ENCODE measurements around the gene ARPC5. TPM values are rescaled to one million over a fixed set of nuclear protein-coding genes. Genes with fewer than 3 reads are reported as not detected.

Gene ARPC5
- total RNA-seq, 2 donors from 2014 or later = 79.1 to 80.1 TPM

DNA sequence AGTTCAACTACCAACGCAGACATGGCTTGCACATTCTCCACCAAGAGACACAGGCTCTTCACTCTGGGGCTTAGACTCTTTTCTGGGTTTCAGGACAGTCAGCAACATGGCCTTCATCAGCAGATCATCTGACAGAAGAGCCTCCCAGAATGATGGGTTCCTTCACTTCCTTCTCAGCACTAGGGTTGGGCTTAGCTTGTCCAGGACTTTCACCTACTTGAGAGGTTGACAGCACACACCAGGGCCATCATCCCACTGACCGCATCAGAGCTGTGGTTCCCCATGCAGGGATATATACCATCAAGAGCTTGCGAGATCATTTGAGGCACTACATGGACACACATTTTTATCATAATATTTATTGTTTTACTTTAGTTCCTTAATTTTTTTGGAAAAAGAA lies 34.9 kb downstream of the ARPC5 start:
- no peaks in the 10 kb centered on the region for H3K9me3 Mint-ChIP-seq
- no peak overlapping the region for H3K4me3 Mint-ChIP-seq
- H3K4me1 Mint-ChIP-seq (ENCODE audit: low read depth) = peaks cover 9% of the 10 kb centered on the region
- no peak for ATAC-seq (replicated peaks in 1 of 2)
- peaks cover 5% of the 10 kb centered on the region for H3K27me3 Mint-ChIP-seq (ENCODE audit: low read depth)
- no peak overlapping the region for H3K27ac Mint-ChIP-seq
- no peak for DNase-seq
- peaks cover 0 to 1% of the 10 kb centered on the region in 2 donors for H3K36me3 Mint-ChIP-seq (ENCODE audit: insufficient read depth in 2 of 2)

DNA sequence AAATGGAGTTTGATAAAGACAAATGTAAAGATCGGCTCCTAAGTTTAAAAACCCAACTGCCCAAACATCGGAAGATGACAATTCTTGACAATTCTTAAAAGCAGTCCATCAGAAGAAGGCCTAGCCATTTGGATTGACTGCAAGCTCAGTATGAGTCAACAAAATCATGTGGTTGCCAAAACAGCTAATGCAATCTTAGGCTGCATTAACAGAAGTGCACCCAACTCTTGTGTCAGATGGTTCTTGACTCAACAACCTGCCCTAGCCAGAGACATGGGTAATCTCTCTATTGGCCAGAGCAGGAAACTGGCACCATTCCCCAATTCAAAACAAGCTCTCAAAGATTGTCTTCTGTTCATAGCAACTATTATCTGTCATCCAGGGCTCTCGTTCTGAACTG lies 35.4 kb downstream of the ARPC5 start:
- ATAC-seq (replicated peaks in 1 of 2) (peak in 1 of 2 donors; percentile 60), DNase-seq (no peak)
- Mint-ChIP-seq H3K4me1 (ENCODE audit: low read depth) (peaks cover 9% of the 10 kb centered on the region), H3K9me3 (no peaks in the 10 kb centered on the region), H3K36me3 (ENCODE audit: insufficient read depth in 2 of 2) (peaks cover 0 to 1% of the 10 kb centered on the region in 2 donors), H3K27ac (no peak overlapping the region), H3K27me3 (ENCODE audit: low read depth) (peaks cover 5% of the 10 kb centered on the region), H3K4me3 (no peak overlapping the region)

DNA sequence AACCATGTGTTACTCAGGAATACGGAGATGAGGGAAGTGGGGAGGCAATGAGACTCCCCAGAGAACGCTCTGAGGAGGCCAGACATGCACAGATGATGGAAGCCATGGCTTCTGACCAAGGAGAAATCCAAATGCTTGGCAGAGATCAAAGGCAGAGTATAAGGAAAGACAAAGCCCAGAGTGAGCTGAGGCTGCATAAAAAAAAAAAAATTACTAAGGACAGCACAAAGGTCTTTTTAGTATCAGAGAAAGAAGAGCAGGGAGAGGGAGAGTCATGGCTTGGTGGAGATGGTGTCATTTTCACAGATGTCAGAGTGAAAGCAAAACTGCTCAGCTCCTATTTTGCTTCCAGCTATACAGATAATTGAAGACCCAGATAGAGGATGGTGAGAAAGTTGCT lies 37.2 kb downstream of the ARPC5 start:
- H3K27ac Mint-ChIP-seq = peak overlapping the region; percentile 11
- H3K36me3 Mint-ChIP-seq (ENCODE audit: insufficient read depth in 2 of 2) = peaks cover 0 to 1% of the 10 kb centered on the region in 2 donors
- ATAC-seq (replicated peaks in 1 of 2) (peak; percentile 44 to 58), DNase-seq (no peak)
- peak overlapping the region in 1 of 2 donors; percentile 27 for H3K4me3 Mint-ChIP-seq
- H3K27me3 Mint-ChIP-seq (ENCODE audit: low read depth) = peaks cover 5% of the 10 kb centered on the region
- peaks cover 14% of the 10 kb centered on the region for H3K4me1 Mint-ChIP-seq (ENCODE audit: low read depth)
- no peaks in the 10 kb centered on the region for H3K9me3 Mint-ChIP-seq

DNA sequence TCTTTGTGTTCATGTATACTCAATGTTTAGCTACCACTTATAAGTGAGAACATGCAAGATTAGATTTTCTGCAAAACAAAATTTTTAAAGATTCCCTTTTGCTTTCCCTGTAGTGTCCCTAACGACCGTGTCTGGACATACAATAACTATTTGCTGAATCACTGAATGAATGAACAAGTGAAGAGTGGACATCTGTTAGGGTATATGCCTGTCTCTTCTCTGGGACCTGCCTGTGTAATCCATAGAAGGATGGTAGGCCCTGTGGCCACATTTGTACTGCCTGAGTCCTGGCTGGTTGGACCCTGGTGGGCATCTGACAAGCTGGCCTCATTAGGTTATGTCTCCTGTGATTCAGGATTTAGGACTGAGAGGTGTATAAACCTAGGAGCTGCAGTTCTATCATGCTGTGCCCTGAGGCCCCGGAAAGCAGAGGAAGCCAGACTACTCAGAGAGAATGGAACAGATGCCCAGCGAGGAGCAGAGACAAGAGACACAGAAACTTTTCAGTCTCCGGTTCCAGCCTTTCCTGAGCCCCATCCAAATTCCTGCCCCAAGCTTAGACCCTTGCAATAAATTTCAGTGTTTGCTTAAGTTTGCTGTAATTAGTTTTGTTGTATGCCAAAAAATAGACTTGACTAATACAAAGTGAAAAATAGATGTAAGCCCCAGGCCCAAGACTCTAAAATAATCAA lies 37.8 kb downstream of the ARPC5 start:
- H3K4me1 Mint-ChIP-seq (ENCODE audit: low read depth) = peaks cover 20% of the 10 kb centered on the region
- H3K27ac Mint-ChIP-seq = peak overlapping the region; percentile 11
- peaks cover 0 to 1% of the 10 kb centered on the region in 2 donors for H3K36me3 Mint-ChIP-seq (ENCODE audit: insufficient read depth in 2 of 2)
- DNase-seq = no peak
- no peak for ATAC-seq (replicated peaks in 1 of 2)
- H3K27me3 Mint-ChIP-seq (ENCODE audit: low read depth) = peaks cover 5% of the 10 kb centered on the region
- H3K4me3 Mint-ChIP-seq = peak overlapping the region in 1 of 2 donors; percentile 27
- H3K9me3 Mint-ChIP-seq = no peaks in the 10 kb centered on the region

DNA sequence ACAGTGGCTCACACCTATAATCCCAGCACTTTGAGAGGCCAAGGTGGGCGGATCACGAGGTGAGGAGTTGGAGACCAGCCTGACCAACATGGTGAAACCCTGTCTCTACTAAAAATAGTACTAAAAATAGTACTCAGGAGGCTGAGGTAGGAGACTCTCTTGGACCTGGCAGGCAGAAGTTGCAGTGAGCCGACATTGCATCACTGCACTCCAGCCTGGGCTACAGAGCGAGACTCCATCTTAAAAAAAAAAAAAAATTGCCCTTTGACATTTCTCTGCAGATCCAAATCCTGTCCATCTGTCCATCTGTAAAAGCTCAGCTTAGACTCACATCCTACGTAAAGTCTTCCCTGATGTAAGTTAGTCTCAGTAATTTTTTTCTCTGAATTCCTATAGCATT lies 39.1 kb downstream of the ARPC5 start:
- ATAC-seq (replicated peaks in 1 of 2) = no peak
- H3K9me3 Mint-ChIP-seq = no peaks in the 10 kb centered on the region
- no peak overlapping the region for H3K27ac Mint-ChIP-seq
- no peak overlapping the region for H3K4me3 Mint-ChIP-seq
- H3K27me3 Mint-ChIP-seq (ENCODE audit: low read depth) = no peaks in the 10 kb centered on the region
- H3K36me3 Mint-ChIP-seq (ENCODE audit: insufficient read depth in 2 of 2) = peaks cover 0 to 1% of the 10 kb centered on the region in 2 donors
- H3K4me1 Mint-ChIP-seq (ENCODE audit: low read depth) = peaks cover 30% of the 10 kb centered on the region
- no peak for DNase-seq

DNA sequence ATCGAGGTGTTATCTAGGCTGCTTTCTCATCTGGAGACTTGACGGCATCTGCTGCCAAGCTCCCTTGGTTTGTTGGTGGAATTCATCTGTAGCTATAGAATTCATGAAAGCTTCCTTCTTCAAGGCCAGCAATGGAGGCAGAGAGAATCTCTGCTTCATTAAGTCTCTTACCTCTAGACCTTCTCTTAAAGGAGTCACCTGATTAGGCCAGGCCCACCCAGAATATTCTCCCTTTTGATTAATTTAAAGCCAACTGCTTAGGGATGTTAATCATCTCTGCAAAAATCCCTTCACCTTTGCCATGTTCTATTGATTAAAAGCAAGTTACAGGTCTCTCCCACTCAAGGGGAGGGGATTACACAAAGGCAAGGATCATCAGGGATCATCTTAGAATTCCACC lies 40.0 kb downstream of the ARPC5 start:
- no peak overlapping the region for H3K27ac Mint-ChIP-seq
- no peaks in the 10 kb centered on the region for H3K27me3 Mint-ChIP-seq (ENCODE audit: low read depth)
- DNase-seq (no peak), ATAC-seq (replicated peaks in 1 of 2) (no peak)
- no peak overlapping the region for H3K4me3 Mint-ChIP-seq
- no peaks in the 10 kb centered on the region for H3K36me3 Mint-ChIP-seq (ENCODE audit: insufficient read depth in 2 of 2)
- H3K9me3 Mint-ChIP-seq = no peaks in the 10 kb centered on the region
- peaks cover 40% of the 10 kb centered on the region for H3K4me1 Mint-ChIP-seq (ENCODE audit: low read depth)

DNA sequence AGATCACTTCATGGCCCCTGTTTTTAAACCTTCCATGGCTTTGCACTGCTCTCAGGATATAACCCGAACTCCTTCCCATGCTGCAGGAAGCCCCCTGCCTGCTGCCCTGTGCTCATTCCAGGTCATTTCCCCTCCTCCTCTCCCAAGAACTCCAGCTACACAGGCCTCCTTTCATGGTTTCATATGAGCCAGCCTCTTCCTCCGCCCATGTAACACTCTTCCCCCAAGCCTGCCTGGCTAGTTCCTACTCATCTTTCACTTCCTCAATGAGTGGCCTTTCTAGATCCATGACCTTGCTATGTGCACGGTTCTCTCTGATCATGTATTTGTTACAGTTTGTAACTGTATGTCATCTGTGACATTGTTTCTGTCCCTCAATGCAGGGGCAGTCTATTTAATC lies 42.2 kb downstream of the ARPC5 start:
- Mint-ChIP-seq H3K27me3 (ENCODE audit: low read depth) (no peaks in the 10 kb centered on the region), H3K27ac (no peak overlapping the region), H3K4me1 (ENCODE audit: low read depth) (peaks cover 56% of the 10 kb centered on the region)

DNA sequence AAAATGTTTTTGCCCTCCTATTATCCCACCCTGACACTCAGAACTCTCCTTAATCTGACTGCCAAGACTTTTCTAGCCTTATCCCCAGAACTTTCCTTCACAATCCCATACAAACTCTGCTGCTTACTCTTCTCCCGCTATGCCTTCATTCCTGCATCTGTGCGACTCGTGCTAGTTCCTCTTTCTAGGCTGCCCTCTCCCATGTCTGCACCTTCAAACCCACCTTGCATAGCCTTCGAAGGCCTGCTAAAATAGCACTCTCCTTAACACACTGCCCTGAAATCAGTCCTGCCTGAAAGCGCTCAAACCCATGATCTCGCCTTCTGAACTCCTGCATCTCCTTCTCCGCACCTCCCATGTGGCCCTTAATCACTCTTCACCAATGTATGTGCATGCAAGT lies 42.9 kb downstream of the ARPC5 start:
- H3K9me3 Mint-ChIP-seq = no peaks in the 10 kb centered on the region
- no peaks in the 10 kb centered on the region for H3K36me3 Mint-ChIP-seq (ENCODE audit: insufficient read depth in 2 of 2)
- H3K27ac Mint-ChIP-seq = no peak overlapping the region
- ATAC-seq (replicated peaks in 1 of 2) (no peak), DNase-seq (no peak)
- H3K4me1 Mint-ChIP-seq (ENCODE audit: low read depth) = peaks cover 51% of the 10 kb centered on the region
- H3K27me3 Mint-ChIP-seq (ENCODE audit: low read depth) = no peaks in the 10 kb centered on the region
- H3K4me3 Mint-ChIP-seq = no peak overlapping the region

More for the DNA sequence above, 42.2 kb downstream of the ARPC5 start:
- peak overlapping the region in 1 of 2 donors; percentile 2 for H3K4me3 Mint-ChIP-seq
- H3K36me3 Mint-ChIP-seq (ENCODE audit: insufficient read depth in 2 of 2) = no peaks in the 10 kb centered on the region
- H3K9me3 Mint-ChIP-seq = no peaks in the 10 kb centered on the region
- no peak for DNase-seq
- no peak for ATAC-seq (replicated peaks in 1 of 2)

DNA sequence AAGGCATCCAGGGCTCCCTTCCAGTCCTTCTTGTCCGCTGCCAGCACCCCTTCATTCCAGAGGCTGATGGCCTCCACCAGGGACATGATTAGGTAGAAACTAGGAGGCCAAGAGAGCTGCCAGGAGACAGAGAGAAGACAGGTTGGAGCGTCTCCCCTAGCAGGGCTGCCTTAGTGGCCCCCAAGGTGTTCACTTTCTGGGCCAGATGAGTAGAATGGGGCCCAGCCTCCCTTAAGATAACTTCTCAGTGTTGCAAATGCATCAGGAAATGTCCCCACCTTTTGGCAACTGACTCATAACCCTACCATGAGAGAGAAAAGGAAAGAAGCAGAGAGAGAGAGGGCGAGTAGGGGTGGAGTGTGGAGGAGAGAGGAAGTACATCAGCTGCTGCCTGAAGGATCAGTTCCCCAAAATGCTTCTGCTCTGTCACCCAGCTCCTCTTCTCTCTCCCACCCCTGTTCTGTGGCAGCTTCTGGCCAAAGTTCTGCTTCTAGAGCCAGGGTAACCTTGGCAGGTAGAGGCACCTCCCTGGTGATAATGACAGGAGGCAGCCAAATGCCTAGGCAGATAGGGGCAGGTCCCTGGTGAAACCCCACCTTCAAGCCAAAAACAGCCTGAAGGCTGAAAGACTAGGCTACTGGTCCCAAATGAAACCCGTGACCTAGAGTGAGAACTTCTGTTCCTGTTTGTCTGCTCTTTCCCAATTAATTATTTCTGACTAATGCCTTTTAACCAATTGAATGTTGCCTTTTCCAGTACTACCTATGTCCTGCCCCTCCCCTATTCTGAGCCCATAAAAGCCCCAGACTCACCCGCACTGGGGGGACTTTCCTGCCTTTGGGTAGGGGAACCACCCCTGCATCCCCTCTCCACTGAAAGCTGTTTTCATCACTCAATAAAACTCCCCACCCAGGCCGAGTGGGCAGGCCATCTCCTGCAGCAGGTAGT lies 45.1 kb downstream of the ARPC5 start, which contains the start of gene NCF2:
Gene NCF2, minus strand, starts transcription at position 216 of the 948 bp plus-strand sequence. Its CDS starts 130 bp downstream, at position 86.
- ATAC-seq (replicated peaks in 1 of 2) (peak; percentile 93 to 95), DNase-seq (peak; percentile 65 to 71)
- Mint-ChIP-seq H3K36me3 (ENCODE audit: insufficient read depth in 2 of 2) (no peaks in the 10 kb centered on the region), H3K27me3 (ENCODE audit: low read depth) (no peaks in the 10 kb centered on the region), H3K4me1 (ENCODE audit: low read depth) (peaks cover 51% of the 10 kb centered on the region), H3K9me3 (no peaks in the 10 kb centered on the region), H3K4me3 (peak within 1 kb of the TSS; percentile 65 to 89), H3K27ac (peak within 1 kb of the TSS; percentile 83)

DNA sequence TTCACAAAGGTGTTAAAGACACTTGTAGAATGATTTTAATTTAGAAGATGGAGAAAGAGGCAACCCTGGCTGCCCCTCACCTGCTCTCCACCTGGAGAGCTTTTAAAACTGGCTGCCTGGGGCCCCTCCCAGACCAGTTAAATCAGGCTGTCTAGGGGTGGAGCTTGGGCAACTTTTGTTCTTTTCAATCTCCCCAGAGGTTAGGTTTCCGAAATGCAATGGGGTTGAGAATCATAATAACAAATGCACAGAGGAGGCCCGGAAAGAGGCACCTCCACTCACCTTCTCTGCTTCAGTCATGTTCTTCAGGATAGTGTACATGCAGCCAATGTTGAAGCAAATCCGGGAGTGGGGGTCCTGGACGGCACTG lies 45.7 kb downstream of the ARPC5 start:
- peak; percentile 2 to 10 for ATAC-seq (replicated peaks in 1 of 2)

DNA sequence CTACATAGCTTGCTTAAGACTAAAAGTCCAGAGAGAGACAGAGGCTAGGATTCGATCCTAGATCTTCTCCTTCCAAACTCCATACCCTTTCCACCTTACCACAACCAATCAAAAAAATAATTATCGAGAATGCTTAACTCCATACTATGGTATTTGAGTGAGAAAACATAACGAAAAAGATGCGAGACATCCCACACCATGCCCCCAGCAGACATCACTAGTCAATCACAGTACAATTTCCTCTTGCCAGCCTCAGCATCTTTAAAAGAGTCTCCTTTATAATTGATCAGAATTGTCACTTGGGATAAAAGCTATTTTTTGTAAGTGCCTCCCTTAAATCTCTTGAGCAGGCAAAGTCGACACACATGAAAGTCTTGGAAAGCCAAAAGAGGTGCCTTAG lies 46.2 kb downstream of the ARPC5 start:
- H3K4me3 Mint-ChIP-seq = peak overlapping the region; percentile 65 to 89
- no peaks in the 10 kb centered on the region for H3K27me3 Mint-ChIP-seq (ENCODE audit: low read depth)
- H3K9me3 Mint-ChIP-seq = no peaks in the 10 kb centered on the region
- H3K27ac Mint-ChIP-seq = peak overlapping the region; percentile 83
- DNase-seq (no peak), ATAC-seq (replicated peaks in 1 of 2) (no peak)
- H3K36me3 Mint-ChIP-seq (ENCODE audit: insufficient read depth in 2 of 2) = no peaks in the 10 kb centered on the region
- H3K4me1 Mint-ChIP-seq (ENCODE audit: low read depth) = peaks cover 56% of the 10 kb centered on the region

More for the DNA sequence above, 45.7 kb downstream of the ARPC5 start:
- peak overlapping the region; percentile 83 for H3K27ac Mint-ChIP-seq
- H3K4me1 Mint-ChIP-seq (ENCODE audit: low read depth) = peaks cover 55% of the 10 kb centered on the region
- DNase-seq = no peak
- H3K27me3 Mint-ChIP-seq (ENCODE audit: low read depth) = no peaks in the 10 kb centered on the region
- H3K9me3 Mint-ChIP-seq = no peaks in the 10 kb centered on the region
- peak overlapping the region; percentile 65 to 89 for H3K4me3 Mint-ChIP-seq
- H3K36me3 Mint-ChIP-seq (ENCODE audit: insufficient read depth in 2 of 2) = no peaks in the 10 kb centered on the region

DNA sequence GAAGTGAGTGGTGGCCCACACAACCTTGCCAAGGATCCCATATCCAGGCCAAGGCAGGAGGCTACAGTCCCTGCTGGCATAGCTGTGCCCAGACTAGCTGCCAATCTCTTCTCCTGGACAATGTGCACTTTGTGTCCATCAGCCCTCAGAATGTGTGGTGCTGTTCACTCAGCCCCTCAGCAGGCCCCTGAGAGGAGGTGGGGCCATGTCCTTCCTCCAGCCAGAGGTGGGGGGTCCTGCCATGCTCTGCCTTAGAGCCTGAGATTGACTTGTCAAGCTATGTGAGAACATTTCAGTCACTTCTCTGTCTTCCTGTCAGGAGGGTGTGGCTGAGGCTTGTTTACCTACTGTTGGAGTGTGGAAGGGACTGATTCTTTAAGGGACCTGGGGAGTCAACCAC lies 46.8 kb downstream of the ARPC5 start:
- no peaks in the 10 kb centered on the region for H3K36me3 Mint-ChIP-seq (ENCODE audit: insufficient read depth in 2 of 2)
- H3K4me3 Mint-ChIP-seq = peak overlapping the region; percentile 65 to 89
- H3K27me3 Mint-ChIP-seq (ENCODE audit: low read depth) = no peaks in the 10 kb centered on the region
- peak overlapping the region; percentile 83 for H3K27ac Mint-ChIP-seq
- DNase-seq (no peak), ATAC-seq (replicated peaks in 1 of 2) (no peak)
- peaks cover 55% of the 10 kb centered on the region for H3K4me1 Mint-ChIP-seq (ENCODE audit: low read depth)
- H3K9me3 Mint-ChIP-seq = no peaks in the 10 kb centered on the region

DNA sequence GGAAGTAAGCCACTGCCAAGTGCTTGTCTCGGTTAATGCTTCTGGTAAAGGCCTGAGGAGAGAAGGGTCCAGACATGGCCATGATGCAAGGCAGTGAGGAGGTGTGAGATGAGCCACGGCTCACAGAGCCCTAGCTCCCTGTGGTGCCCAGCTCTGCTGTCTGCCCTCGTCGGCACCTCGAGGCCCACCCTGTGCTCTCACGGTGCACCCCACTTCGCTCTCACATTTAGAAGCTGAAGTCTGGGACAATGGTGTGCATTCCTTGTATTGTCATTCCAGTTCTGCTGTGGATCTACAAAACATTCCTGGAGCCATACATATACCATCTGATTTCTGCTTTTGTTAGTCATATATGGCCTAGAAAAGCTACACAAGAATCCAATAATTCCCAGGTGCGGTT lies 48.7 kb downstream of the ARPC5 start:
- Mint-ChIP-seq H3K36me3 (ENCODE audit: insufficient read depth in 2 of 2) (no peaks in the 10 kb centered on the region), H3K4me1 (ENCODE audit: low read depth) (peaks cover 39% of the 10 kb centered on the region), H3K9me3 (no peaks in the 10 kb centered on the region), H3K27me3 (ENCODE audit: low read depth) (no peaks in the 10 kb centered on the region), H3K27ac (no peak overlapping the region), H3K4me3 (no peak overlapping the region)
- DNase-seq = no peak
- ATAC-seq (replicated peaks in 1 of 2) = no peak

All from activated T-cell treated with anti-CD3 and anti-CD28 coated beads, Interleukin-2, amount 50 U/mL, for 72 hours (primary cell).